Measurements from ENCODE around the gene MYB.

MYB gene

GRCh38 chr6:135165031-135165430 lies 16.1 kb upstream of the MYB start:
- no peak for DNase-seq

- DNase-seq = no peak
Observed at GRCh38 chr6:135166515-135166914, 14.6 kb upstream of the MYB start.

GRCh38 chr6:135167617-135168016 lies 13.5 kb upstream of the MYB start:
- no peak for DNase-seq

GRCh38 chr6:135168766-135169165 lies 12.3 kb upstream of the MYB start:
- DNase-seq = no peak

DNA sequence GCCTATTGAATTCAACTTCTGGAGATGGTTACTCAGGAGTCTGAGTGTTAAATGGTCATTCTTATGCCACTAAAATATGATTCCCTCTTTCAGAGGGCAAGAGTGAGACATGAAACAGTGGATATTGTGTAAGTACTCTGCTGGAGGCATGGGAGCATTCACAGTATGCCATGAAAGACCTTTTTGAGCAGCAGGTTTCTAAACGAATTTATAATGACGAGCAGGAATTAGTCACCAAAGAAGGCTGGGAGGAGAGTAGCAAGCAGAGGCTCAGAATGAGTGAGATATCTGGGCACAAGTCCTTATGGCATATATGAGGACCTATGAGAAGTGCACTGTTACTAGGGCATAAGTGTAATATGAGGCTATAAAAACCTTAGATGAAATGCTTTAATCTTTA lies 10.9 kb upstream of the MYB start:
- DNase-seq = no peak

DNA sequence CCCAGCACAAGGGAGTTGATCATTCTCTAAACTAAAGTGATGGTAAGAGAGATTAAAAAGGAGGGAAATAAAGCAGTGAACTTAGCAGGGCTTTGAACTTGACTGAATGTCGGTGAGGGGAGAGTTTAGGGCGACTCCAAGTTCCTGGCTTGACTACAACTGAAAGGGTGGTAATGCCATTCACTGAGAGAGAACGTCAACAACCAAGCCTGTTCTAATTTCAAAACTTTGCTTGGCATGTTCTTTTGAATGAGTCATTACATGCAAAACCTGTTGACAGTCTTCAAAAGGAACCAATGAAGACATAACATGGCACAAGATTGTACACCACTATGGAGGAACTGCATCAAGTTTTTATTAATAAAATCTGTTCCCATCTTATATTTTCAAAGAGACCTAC lies 10.3 kb upstream of the MYB start:
- DNase-seq = no peak

- DNase-seq = no peak
Observed at GRCh38 chr6:135173242-135173988, 7.7 kb upstream of the MYB start.

DNA sequence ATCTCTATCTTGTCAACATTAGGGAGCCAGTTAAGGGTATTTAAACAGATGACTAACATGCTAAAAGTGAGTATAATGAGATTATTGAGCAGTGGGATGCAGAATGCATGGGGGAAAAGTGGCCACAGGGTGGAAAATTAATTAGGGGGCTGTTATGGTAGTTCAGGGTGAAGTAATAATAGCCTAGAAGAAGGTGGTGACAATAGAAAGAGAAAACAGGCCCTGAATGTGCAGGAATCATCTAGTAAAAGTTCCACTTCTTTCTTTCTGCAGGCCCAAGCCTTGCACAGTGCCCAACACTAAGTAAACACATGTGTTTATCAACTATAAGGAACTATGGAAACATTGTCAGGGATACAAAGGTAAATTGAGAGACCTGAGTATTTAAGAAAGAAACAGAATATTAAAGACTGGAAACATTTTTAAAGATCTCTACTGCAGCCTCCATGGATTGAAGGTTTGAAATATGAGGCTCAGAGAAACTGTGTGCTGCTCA lies 7.1 kb upstream of the MYB start:
- peak; percentile 62 for DNase-seq

DNA sequence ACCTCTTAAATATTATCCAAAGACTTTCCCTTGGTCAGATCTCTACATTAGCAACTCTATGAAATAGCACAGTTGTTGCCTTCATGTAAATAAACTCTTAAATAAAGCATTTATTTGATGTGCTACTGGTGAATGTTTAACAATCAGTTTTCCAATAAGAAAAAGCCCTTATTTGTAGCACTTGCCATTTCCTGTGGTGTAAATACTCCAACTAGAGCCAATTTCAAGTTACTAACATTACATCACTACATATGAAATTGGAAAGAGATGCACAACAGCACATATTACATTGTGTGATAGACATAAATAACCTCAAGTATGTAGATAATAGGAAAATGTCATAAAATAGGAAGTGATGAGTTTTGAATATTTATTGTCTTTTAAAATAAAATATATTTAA lies 5.0 kb upstream of the MYB start:
- no peak for DNase-seq

DNA sequence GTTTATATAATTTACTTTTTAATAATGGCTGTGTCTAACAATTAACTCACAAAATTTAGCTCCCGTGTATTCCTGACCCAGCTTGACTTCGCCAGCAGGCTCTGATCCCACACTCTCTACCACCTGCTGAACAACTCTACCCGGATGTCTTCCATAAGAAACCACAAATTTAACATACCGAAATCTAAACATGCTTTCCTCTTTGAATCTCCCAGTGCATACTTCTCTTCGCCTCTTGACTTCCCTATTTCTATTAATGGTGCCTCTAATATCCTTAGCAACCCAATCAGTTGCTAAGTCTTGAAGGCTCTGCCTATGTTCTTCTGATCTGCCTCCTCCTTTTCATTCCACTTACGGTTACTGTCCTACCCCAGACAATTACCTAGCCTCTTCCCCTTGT lies 4.6 kb upstream of the MYB start:
- DNase-seq = no peak

DNA sequence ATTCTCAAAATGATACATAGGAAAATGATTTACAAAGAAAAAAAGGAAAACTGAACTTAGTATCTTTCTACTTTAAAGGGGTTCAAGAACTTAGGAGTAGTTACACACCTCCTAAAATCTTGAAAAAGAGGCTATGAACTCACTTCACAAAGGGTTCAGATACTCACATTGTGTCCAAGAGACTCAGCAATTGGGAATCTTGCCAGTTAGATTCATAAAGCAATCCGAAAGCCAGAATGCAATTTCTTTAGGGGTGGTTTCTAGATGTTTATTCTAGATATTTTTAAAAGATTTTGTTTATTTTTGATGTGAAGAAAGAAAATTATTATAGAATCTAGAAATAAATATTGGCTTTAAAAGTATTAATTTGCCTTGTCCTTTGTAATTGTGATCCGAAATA lies 1.7 kb upstream of the MYB start:
- DNase-seq = no peak

- no peak for DNase-seq
Observed at GRCh38 chr6:135179920-135180541, 1.1 kb upstream of the MYB start.

DNA sequence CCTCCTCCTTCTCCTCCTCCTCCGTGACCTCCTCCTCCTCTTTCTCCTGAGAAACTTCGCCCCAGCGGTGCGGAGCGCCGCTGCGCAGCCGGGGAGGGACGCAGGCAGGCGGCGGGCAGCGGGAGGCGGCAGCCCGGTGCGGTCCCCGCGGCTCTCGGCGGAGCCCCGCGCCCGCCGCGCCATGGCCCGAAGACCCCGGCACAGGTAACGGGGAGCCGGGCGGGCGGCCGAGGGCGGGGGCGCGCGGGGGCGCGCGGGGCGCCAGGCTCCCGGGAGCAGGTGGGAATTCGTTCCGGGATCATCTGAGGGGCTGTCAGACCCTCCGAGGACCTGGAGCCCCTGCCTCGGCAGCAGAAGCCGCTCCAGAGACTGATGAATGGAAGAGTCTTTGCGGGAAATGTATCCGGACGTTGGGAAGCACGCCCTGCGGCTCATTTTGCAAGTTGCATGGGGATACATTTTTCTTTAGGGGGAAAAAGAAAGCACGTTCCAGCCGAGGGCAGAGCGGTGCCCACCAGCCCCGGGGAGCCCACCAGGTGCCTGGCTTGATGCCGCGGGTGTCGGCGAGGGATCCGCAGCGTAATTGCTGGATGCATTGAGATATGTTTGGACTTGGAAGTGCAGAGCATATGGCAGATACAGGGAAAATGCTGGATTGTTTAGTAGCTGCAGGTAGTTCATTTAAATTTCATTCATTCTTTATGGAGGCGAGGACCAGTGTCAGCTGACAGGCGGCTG lies 394 bp downstream of the MYB start:
- peak; percentile 74 for DNase-seq

- peak; percentile 60 for DNase-seq
Observed at GRCh38 chr6:135182071-135183001, 1.2 kb downstream of the MYB start.

DNA sequence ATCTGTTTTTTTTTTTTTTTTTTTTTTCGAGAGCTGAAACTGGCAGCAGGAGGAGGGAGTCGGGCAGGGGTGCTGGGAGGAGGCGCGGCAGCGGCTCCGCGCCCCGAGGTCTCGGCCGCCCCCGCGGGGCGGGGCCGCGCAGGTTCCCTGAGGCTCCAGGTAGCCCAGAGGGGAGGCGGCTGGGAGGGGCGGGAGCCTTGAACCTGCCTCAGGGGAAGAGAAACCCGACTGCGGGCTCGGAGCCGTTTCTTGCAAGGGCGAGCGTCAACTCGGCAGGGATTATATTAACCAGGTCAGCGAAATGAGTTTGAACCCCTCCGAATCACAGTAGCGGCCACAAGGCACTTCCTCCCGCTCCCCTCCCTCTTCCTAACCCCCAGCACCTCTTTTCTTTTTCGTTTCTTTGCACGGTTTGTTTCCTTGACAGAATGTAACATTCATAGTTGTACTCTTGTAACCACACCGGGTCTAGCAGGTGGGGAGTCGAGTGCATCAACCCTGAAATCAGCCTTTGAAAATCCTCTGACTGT lies 2.0 kb downstream of the MYB start:
- DNase-seq = peak; percentile 57

DNA sequence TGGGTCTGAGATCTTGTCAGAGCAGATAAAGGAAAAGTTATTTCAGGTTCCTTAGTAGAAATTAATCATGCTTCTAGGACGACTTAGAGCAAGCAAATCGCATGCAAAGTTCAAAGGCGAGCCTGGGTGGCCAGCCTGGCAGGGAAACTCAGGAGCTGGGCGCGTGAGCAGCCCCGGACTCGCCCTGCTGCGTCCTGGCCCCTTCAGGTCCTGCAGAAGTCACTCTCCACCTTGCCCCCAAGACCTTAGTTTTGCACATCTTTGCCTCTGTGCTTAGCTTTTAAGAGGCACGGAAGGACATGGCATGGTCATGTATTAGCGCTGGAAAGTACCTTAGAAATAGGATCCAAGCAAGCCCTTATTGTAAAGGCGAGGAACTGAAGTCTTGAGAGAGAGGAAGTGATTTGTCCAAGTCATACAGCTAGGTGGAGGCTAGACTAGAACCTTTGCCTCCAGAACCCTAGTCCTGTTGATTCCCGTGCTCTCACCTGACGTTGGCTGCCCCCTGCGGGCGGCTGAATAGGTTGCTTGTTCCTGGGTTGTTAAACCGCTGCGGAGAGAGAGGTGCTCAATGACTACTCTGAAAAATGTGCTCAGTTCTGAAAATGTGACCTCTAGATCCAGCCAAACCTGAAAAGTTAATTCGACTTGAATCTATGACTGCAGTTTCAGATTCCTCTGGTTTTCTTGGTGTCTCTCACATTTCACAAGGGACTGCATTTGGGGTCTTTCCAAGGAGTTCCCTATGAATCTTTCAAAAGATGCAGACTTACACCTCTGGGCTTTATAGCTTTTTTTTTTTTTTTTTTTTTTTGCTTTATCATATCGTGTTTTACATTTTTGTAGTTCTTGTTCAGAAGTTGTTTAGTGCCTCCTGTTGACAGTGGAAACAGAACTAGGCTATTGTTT lies 2.7 kb downstream of the MYB start:
- DNase-seq = peak; percentile 76

- peak; percentile 19 for DNase-seq
Observed at GRCh38 chr6:135185483-135185882, 4.4 kb downstream of the MYB start.

DNA sequence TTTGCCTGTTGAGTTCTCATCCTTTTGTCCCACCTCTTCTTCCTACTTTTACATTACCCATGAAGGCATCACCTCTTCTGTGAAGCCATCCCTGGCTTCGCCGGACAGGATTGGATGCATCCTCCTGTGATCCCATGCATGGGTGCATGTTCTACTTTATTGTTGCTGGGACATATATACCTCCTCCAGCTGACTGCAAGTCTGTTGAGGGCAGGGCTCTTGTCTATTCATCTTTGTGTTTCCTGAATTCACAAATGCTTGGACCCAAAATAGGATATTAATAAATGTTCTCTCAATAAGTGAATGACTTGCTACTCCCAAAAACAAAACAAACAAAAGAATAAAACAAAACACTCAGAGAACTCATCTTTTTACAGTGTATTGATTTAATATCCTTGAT lies 5.1 kb downstream of the MYB start:
- no peak for DNase-seq

DNA sequence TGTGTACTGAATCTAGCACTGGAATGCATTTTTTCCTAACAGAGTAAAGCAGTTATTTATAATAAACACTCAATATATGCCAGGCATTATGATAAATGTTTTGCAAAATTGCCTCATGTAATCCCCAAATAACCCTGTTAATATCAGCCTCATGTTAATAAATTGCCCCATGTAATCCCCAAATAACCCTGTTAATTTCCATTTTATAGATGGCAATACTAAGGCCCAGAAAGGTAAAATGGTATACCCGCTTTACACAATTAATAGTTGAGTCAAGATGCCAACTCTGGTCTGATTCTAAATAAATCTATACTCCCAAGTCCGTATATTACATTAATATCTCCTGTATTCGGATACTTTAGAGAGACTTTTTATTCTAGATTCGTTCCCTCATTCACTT lies 6.3 kb downstream of the MYB start:
- no peak for DNase-seq

DNA sequence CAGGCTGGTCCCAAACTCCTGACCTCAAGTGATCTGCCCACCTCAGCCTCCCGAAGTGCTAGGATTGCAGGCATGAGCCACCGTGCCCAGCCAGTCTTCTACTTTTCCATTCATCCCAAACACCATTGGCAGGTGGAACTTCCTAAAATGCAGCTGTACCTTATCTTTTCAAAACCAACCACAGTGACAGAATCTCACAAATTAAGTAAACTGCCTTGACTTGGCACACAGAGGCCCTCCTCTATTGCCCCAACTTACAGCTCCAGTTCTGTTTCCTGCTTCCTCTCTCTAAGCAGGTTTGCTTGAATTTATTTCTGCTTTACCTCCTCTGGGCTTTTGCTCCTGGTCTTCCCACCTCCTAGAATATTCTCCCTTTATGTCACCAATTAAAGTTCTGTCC lies 7.6 kb downstream of the MYB start:
- no peak for DNase-seq

DNA sequence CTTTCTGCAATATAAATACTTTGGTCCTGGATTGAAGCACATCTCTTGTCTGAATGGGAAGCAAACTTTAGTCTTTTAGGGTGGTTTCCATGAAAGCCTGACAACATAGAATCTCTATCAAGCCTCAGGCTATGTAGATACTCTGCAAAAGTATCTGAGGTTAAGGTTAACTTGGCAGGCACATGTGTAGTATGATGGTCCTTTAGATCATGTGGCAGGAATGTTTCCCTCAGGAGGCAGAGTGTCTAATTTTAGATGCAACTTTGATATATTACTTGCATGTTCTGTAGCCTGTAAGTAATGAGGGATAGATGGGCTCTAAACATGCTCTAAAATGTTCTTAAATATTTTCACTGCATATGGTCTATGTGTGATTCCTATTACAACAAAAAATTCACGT lies 8.2 kb downstream of the MYB start:
- no peak for DNase-seq
